ENCODE data around the gene DOCK4. TPM values are rescaled to one million over a fixed set of nuclear protein-coding genes. Genes with fewer than 3 reads are reported as not detected.

Gene DOCK4
- polyA plus RNA-seq, 2 of the 4 experiments (the other 2 are of a cell fraction): 13.7 to 15.7 TPM

- TF ChIP-seq BCL3 (IDR thresholded peaks at IDR 0.05) (no peak), RFX5 (IDR thresholded peaks at IDR 0.05) (no peak), MYC (IDR thresholded peaks at IDR 0.05; ENCODE audit: borderline replicate concordance, low read length) (no peak), RAD21 (conservative IDR thresholded peaks at IDR 0.05 in 1 of 2, IDR thresholded peaks at IDR 0.05 in 1 of 2) (no peak)
- TF ChIP-seq, protein P1, sequence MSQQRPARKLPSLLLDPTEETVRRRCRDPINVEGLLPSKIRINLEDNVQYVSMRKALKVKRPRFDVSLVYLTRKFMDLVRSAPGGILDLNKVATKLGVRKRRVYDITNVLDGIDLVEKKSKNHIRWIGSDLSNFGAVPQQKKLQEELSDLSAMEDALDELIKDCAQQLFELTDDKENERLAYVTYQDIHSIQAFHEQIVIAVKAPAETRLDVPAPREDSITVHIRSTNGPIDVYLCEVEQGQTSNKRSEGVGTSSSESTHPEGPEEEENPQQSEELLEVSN (IDR thresholded peaks at IDR 0.05; ENCODE audit: borderline replicate concordance, low read depth): no peak
- TF ChIP-seq, protein P2, sequence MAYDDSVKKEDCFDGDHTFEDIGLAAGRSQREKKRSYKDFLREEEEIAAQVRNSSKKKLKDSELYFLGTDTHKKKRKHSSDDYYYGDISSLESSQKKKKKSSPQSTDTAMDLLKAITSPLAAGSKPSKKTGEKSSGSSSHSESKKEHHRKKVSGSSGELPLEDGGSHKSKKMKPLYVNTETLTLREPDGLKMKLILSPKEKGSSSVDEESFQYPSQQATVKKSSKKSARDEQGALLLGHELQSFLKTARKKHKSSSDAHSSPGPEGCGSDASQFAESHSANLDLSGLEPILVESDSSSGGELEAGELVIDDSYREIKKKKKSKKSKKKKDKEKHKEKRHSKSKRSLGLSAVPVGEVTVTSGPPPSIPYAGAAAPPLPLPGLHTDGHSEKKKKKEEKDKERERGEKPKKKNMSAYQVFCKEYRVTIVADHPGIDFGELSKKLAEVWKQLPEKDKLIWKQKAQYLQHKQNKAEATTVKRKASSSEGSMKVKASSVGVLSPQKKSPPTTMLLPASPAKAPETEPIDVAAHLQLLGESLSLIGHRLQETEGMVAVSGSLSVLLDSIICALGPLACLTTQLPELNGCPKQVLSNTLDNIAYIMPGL (CRISPR knock-in tag; IDR thresholded peaks at IDR 0.05; ENCODE audit: borderline replicate concordance): no peak
These were observed 180.6 kb downstream of the DOCK4 start (continued) for GRCh38 chr7:112025556-112025955.

DNA sequence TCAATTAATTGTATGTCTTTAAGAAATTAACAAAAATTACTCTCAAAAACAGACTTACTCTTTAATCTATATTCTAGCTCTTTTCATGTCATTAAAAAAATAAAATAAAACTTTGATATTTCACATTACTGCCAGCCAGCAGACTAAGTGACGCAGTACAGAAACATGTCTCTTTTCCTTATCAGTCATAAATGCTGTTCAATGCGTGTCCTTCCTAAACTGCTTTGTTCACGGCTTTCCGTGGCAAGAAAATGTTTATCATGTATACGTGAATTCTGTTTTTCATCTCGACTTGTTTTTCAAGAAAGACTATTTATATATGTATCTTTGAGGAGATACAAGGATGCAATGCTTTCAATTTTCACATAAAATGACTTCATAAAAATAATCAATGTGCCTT is 182.4 kb downstream of the DOCK4 start:
- TF ChIP-seq RFX5 (IDR thresholded peaks at IDR 0.05) (no peak), BHLHE40 (IDR thresholded peaks at IDR 0.05; ENCODE audit: low read depth, low read length) (no peak)
- ChIA-PET CTCF (no interaction called here), POLR2A (no interaction called here)
- 0 out of 3 replicates have a peak, but pooled peaks cover 4% of the 10 kb centered on the region for H3K4me1 ChIP-seq
- no peak for ATAC-seq
- WGBS (ENCODE audit: missing lambda C conversion rate): 93% methylated on average over 6 of the region's 6 CpGs
- H3K9me3 ChIP-seq: no peaks in the 10 kb centered on the region
- DNase-seq (ENCODE audit: low read depth in 1 of 2, low spot score in 1 of 2): no peak
- no peak overlapping the region for H3K27ac ChIP-seq
- H3K4me3 ChIP-seq: no peak overlapping the region
- no peak overlapping the region for H3K4me2 ChIP-seq
- no peak for FAIRE-seq

- TF ChIP-seq BCL3 (IDR thresholded peaks at IDR 0.05) (no peak), CEBPB (IDR thresholded peaks at IDR 0.05) (no peak), SMC3 (IDR thresholded peaks at IDR 0.05) (no peak)
- FAIRE-seq (no peak), ATAC-seq (no peak), DNase-seq (ENCODE audit: low read depth in 1 of 2, low spot score in 1 of 2) (no peak)
- H3K4me2 ChIP-seq: no peak overlapping the region
- ChIA-PET POLR2A (no interaction called here), CTCF (no interaction called here)
- no peak overlapping the region for H3K27ac ChIP-seq
- H3K4me1 ChIP-seq: 0 out of 3 replicates have a peak, but pooled peaks cover 4% of the 10 kb centered on the region
- no peak overlapping the region for H3K4me3 ChIP-seq
- no peaks in the 10 kb centered on the region for H3K9me3 ChIP-seq
- WGBS (ENCODE audit: missing lambda C conversion rate): 81% methylated on average over 2 of the region's 2 CpGs
These were observed 182.9 kb downstream of the DOCK4 start for GRCh38 chr7:112023282-112023681.

- POLR2A ChIA-PET: no interaction called here
- H3K4me1 ChIP-seq: 0 out of 3 replicates have a peak, but pooled peaks cover 4% of the 10 kb centered on the region
- no peak for TF ChIP-seq CEBPB (IDR thresholded peaks at IDR 0.05)
- TF ChIP-seq FOXS1 (CRISPR knock-in tag; IDR thresholded peaks at IDR 0.05): no peak
- no peak for TF ChIP-seq NPAS2 (CRISPR knock-in tag; IDR thresholded peaks at IDR 0.05; ENCODE audit: borderline replicate concordance)
- no peak for TF ChIP-seq NFE2L2 (conservative IDR thresholded peaks at IDR 0.05; ENCODE audit: low read length)
- ATAC-seq: 0 out of 6 replicates have a peak, but pooled peaks of 1 of the 2 experiments have one; percentile 34
- H3K4me2 ChIP-seq: no peak overlapping the region
- no peak overlapping the region for H3K27ac ChIP-seq
- FAIRE-seq: no peak
- H3K9me3 ChIP-seq: no peaks in the 10 kb centered on the region
- no peak overlapping the region for H3K4me3 ChIP-seq
- 95% methylated on average over 6 of the region's 6 CpGs for WGBS (ENCODE audit: missing lambda C conversion rate)
- CTCF ChIA-PET: interaction anchor here (1.2 to 2.3 kb wide), 4 partner anchors 8 to 18 kb away, joined by 3 to 8 read pairs (median 4); no protein-coding TSS in a partner anchor
- DNase-seq (ENCODE audit: low read depth in 1 of 2, low spot score in 1 of 2): no peak
These were observed 184.1 kb downstream of the DOCK4 start for GRCh38 chr7:112022128-112022527.
